ENCODE data around the gene GSX1. TPM values are rescaled to one million over a fixed set of nuclear protein-coding genes. Genes with fewer than 3 reads are reported as not detected.

Gene GSX1
- polyA plus RNA-seq, 1 donor from 2014 or later, result not detected

DNA sequence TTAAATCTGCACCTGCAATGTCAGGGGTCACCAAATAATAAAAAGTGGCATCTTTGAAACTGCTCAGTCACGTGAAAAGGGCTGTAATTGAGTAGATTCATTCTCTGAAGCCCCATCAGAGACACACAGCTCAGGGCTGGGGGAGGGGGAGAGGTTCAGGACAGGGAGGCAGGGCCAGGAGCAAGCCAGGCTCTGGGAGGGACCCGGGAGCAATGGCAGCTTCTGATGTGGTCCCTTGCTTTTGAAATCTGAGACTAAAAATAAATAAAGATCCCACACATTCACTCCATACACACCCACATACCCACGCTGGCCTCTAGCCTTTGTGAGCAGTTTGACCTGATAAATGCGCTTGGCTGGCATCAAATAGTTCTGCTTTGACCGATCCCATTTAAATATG, 32.8 kb downstream of the GSX1 start:
- Histone ChIP-seq H3K9me3 (ENCODE audit: low read length) (no peaks in the 10 kb centered on the region), H3K9me2 (ENCODE audit: insufficient read depth, low read length) (no peaks in the 10 kb centered on the region), H2AFZ (ENCODE audit: low read depth, low read length) (no peak overlapping the region), H3K4me3 (ENCODE audit: low read length) (no peak overlapping the region), H3K27ac (ENCODE audit: low read length) (no peak overlapping the region), H3K79me2 (replicated peaks; ENCODE audit: insufficient read depth, low read length) (no peaks in the 10 kb centered on the region), H3K36me3 (ENCODE audit: insufficient read depth, low read length) (no peaks in the 10 kb centered on the region), H3K9ac (ENCODE audit: low read length) (no peak overlapping the region), H3K4me2 (ENCODE audit: low read length) (no peak overlapping the region), H3K27me3 (ENCODE audit: insufficient read depth, low read depth, low read length) (peaks cover 86% of the 10 kb centered on the region), H3F3A (ENCODE audit: insufficient read depth, low read length, poor library complexity, severe bottlenecking) (no peaks in the 10 kb centered on the region), H4K20me1 (ENCODE audit: insufficient read depth) (no peaks in the 10 kb centered on the region)
- TF ChIP-seq TAF1 (IDR thresholded peaks at IDR 0.05; ENCODE audit: low read depth), result no peak

DNA sequence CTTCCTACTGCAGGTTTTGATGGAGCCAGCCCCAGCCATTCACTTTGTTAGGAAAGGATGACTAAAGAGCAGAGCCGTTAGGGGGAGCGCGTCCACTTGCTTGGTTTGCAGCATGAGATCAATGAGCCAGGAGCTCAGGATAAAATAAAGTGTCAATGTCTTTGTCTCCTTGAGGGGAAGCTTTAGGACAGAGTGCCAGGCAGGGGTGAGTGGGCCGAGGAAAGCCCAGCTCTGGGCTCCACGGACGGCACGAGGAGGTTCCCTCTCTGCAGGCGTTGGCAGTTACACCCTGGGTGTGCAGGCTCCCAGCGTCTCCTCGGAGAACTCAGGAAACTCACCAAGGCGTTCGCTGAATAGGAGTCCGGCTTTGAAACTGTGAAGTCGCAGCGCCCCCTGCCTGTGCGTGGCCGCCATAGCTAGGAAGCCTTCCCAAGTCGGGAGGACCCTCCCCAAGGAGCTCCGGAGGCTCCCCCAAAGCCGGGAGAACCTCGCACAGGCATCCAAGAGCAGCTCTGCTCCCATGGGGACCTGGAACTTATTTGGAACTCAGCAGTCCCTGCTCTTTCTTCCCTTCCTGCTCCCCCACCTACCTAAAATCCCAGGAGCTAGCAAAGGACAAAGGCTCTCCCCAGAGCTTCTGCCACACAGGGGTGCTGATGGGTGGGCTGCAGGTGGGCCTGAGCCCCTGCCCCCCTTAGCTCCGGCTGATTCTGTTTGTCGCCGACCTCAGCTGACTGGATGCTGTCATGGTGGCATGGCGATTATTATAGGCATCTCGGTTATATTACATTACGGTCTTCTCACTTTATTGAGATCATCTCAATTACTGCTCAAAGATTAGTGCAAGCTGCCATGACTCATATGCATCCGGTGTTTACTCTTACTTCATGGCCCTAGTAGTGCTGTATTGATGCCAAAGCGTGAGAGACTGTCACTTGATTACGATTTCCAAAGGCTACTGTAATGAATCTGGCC, 34.4 kb downstream of the GSX1 start:
- H3K36me3 ChIP-seq (ENCODE audit: insufficient read depth, low read length), result no peaks in the 10 kb centered on the region
- H3K79me2 ChIP-seq (replicated peaks; ENCODE audit: insufficient read depth, low read length), result no peaks in the 10 kb centered on the region
- no peaks in the 10 kb centered on the region for H4K20me1 ChIP-seq (ENCODE audit: insufficient read depth)
- peaks cover 77% of the 10 kb centered on the region for H3K27me3 ChIP-seq (ENCODE audit: insufficient read depth, low read depth, low read length)
- no peaks in the 10 kb centered on the region for H3K9me2 ChIP-seq (ENCODE audit: insufficient read depth, low read length)
- H3F3A ChIP-seq (ENCODE audit: insufficient read depth, low read length, poor library complexity, severe bottlenecking), result no peaks in the 10 kb centered on the region
- no peaks in the 10 kb centered on the region for H3K9me3 ChIP-seq (ENCODE audit: low read length)
- H3K27ac ChIP-seq (ENCODE audit: low read length), result no peak overlapping the region
- H2AFZ ChIP-seq (ENCODE audit: low read depth, low read length), result peak overlapping the region; percentile 31
- peak overlapping the region; percentile 96 for H3K4me2 ChIP-seq (ENCODE audit: low read length)
- peak overlapping the region; percentile 26 for H3K9ac ChIP-seq (ENCODE audit: low read length)
- peak overlapping the region; percentile 65 for H3K4me3 ChIP-seq (ENCODE audit: low read length)
- TF ChIP-seq CTCF (IDR thresholded peaks at IDR 0.05; ENCODE audit: poor library complexity, severe bottlenecking) (peak; percentile 98), EP300 (conservative IDR thresholded peaks at IDR 0.05; ENCODE audit: poor library complexity, severe bottlenecking) (no peak), SMC3 (conservative IDR thresholded peaks at IDR 0.05; ENCODE audit: poor library complexity) (peak; percentile 98), REST (IDR thresholded peaks at IDR 0.05; ENCODE audit: borderline replicate concordance) (no peak), MXI1 (conservative IDR thresholded peaks at IDR 0.05; ENCODE audit: poor library complexity, severe bottlenecking) (peak; percentile 52), RAD21 (conservative IDR thresholded peaks at IDR 0.05) (peak; percentile 95), EZH2 (IDR thresholded peaks at IDR 0.05; ENCODE audit: borderline replicate concordance, insufficient read depth, low read length, poor library complexity, severe bottlenecking) (no peak), POLR2AphosphoS5 (IDR thresholded peaks at IDR 0.05) (no peak), TAF1 (IDR thresholded peaks at IDR 0.05; ENCODE audit: low read depth) (no peak)

Measured in neural cell (in vitro differentiated cells).